ENCODE data around the gene TBC1D16. TPM values are rescaled to one million over a fixed set of nuclear protein-coding genes. Genes with fewer than 3 reads are reported as not detected.

Gene TBC1D16
- total and polyA plus RNA-seq, 12 donors = 4.8 to 23.3 (median 17.0) TPM

- Histone ChIP-seq H3K9me3 (no peaks in the 10 kb centered on the region), H3K36me3 (peaks cover 0 to 15% (median 0%) of the 10 kb centered on the region in 9 donors), H3K4me1 (peaks cover 0 to 3% (median 0%) of the 10 kb centered on the region in 9 donors), H3K4me3 (no peak overlapping the region), H3K27ac (no peak overlapping the region), H3K27me3 (no peaks in the 10 kb centered on the region)
- WGBS, 2 donors = 90 to 92% methylated on average over 23 of the region's 23 CpGs
- ATAC-seq = no peak
- DNase-seq = no peak
- TF ChIP-seq CTCF (IDR thresholded peaks at IDR 0.05) = no peak
- intact Hi-C loops (cut with DNase I) = loop anchor here in 2 of 10 donors (10.0 kb wide), 4 partner anchors 56 to 236 kb away; no protein-coding TSS in a partner anchor
These were observed 55.2 kb downstream of the TBC1D16 start for GRCh38 chr17:79980246-79981043.

DNA sequence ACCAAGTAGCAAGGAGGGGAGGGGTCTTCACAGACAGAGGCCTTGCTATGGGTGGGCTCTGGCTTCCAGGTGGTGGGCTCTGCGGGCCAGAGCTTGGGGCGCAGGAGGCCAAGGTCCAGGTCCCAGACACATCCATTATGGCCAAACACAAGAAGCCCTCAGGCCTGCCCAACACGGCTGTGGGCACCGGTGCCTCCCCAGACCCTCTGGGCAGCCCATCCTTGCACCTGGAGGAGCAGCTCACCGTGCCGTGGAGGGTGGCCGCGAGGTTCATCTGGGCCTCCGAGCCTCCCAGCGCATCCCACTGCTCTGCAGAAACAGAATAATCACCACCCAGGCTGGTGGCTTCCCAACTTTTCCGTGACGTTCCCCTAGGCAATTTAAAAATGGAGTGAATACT lies 55.9 kb downstream of the TBC1D16 start:
- no peak for DNase-seq

DNA sequence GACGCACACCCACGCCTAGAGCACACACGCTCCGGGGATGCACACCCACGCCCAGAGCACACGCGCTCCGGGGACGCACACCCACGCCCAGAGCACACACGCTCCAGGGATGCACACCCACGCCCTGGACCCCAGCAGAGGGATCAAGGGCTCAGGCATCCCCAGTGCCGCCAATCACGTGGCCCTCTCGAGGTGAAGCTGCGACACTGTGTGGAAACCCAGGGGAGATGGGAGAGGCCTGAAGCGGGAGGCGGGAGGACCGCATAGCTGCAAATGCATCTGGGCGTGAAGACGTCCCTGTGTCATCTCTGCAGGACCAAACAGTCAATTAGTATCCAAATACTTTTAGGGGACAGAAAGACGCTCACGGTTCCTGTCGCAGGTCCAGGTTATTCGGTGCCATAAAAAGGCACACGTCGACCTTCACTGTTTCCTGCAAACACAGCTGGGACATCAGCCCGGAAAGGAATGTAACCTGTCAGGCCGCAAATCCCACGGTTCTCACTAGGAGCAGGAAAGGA lies 56.4 kb downstream of the TBC1D16 start:
- no peak overlapping the region for H3K4me3 ChIP-seq
- H3K4me1 ChIP-seq = peaks cover 0 to 3% (median 0%) of the 10 kb centered on the region in 9 donors
- intact Hi-C loops (cut with DNase I) = loop anchor here in 1 of 10 donors (10.0 kb wide), 1 partner anchor 194 kb away; no protein-coding TSS in a partner anchor
- H3K27me3 ChIP-seq = no peaks in the 10 kb centered on the region
- peaks cover 0 to 15% (median 0%) of the 10 kb centered on the region in 9 donors for H3K36me3 ChIP-seq
- TF ChIP-seq CTCF (IDR thresholded peaks at IDR 0.05) = no peak
- ATAC-seq = no peak
- no peaks in the 10 kb centered on the region for H3K9me3 ChIP-seq
- H3K27ac ChIP-seq = no peak overlapping the region
- no peak for DNase-seq
- 90 to 94% methylated on average over 30 of the region's 30 CpGs for WGBS, 2 donors

More for the DNA sequence above, 55.9 kb downstream of the TBC1D16 start:
- Histone ChIP-seq H3K27me3 (no peaks in the 10 kb centered on the region), H3K4me1 (peaks cover 0 to 3% (median 0%) of the 10 kb centered on the region in 9 donors), H3K36me3 (peaks cover 0 to 15% (median 0%) of the 10 kb centered on the region in 9 donors), H3K27ac (no peak overlapping the region), H3K9me3 (no peaks in the 10 kb centered on the region), H3K4me3 (no peak overlapping the region)
- ATAC-seq = peak in 1 of 8 donors; percentile 15
- intact Hi-C loops (cut with DNase I) = loop anchor here in 3 of 10 donors (10.0 kb wide), 4 partner anchors 55 to 235 kb away; no protein-coding TSS in a partner anchor
- 92 to 95% methylated on average over 12 of the region's 12 CpGs for WGBS, 2 donors
- no peak for TF ChIP-seq CTCF (IDR thresholded peaks at IDR 0.05)

GRCh38 chr17:79978548-79978855 lies 57.2 kb downstream of the TBC1D16 start:
- WGBS, 2 donors = 93% methylated on average over 11 of the region's 11 CpGs
- peaks cover 0 to 15% (median 0%) of the 10 kb centered on the region in 9 donors for H3K36me3 ChIP-seq
- no peak overlapping the region for H3K4me3 ChIP-seq
- no peak for DNase-seq
- H3K27ac ChIP-seq = no peak overlapping the region
- TF ChIP-seq CTCF (IDR thresholded peaks at IDR 0.05) = no peak
- peaks cover 0 to 2% (median 0%) of the 10 kb centered on the region in 9 donors for H3K4me1 ChIP-seq
- ATAC-seq = no peak
- H3K9me3 ChIP-seq = no peaks in the 10 kb centered on the region
- no peaks in the 10 kb centered on the region for H3K27me3 ChIP-seq
- intact Hi-C loops (cut with DNase I) = loop anchor here in 1 of 10 donors (10.0 kb wide), 1 partner anchor 194 kb away; no protein-coding TSS in a partner anchor
